Measurements from ENCODE around the gene MRS2. TPM values are rescaled to one million over a fixed set of nuclear protein-coding genes. Genes with fewer than 3 reads are reported as not detected.

The MRS2 gene
- total RNA-seq, 1 donor from 2014 or later, result 25.2 TPM

GRCh38 chr6:24444588-24444987 is 41.9 kb downstream of the MRS2 start:
- TF ChIP-seq, protein P1, sequence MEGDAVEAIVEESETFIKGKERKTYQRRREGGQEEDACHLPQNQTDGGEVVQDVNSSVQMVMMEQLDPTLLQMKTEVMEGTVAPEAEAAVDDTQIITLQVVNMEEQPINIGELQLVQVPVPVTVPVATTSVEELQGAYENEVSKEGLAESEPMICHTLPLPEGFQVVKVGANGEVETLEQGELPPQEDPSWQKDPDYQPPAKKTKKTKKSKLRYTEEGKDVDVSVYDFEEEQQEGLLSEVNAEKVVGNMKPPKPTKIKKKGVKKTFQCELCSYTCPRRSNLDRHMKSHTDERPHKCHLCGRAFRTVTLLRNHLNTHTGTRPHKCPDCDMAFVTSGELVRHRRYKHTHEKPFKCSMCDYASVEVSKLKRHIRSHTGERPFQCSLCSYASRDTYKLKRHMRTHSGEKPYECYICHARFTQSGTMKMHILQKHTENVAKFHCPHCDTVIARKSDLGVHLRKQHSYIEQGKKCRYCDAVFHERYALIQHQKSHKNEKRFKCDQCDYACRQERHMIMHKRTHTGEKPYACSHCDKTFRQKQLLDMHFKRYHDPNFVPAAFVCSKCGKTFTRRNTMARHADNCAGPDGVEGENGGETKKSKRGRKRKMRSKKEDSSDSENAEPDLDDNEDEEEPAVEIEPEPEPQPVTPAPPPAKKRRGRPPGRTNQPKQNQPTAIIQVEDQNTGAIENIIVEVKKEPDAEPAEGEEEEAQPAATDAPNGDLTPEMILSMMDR (IDR thresholded peaks at IDR 0.05; ENCODE audit: partially characterized antibody, unreplicated experiment), result no peak
- H3K27ac Mint-ChIP-seq (ENCODE audit: unreplicated experiment), result no peak overlapping the region
- H3K9me3 Mint-ChIP-seq (ENCODE audit: unreplicated experiment), result no peaks in the 10 kb centered on the region
- H3K27me3 Mint-ChIP-seq (ENCODE audit: unreplicated experiment), result no peaks in the 10 kb centered on the region
- DNase-seq, result no peak
- no peaks in the 10 kb centered on the region for H3K4me1 Mint-ChIP-seq (ENCODE audit: low read depth, unreplicated experiment)
- no peak overlapping the region for H3K4me3 Mint-ChIP-seq (ENCODE audit: unreplicated experiment)
- no peaks in the 10 kb centered on the region for H3K36me3 Mint-ChIP-seq (ENCODE audit: unreplicated experiment)

- no peak overlapping the region for H3K4me3 Mint-ChIP-seq (ENCODE audit: unreplicated experiment)
- no peak for DNase-seq
- TF ChIP-seq, protein P1 (IDR thresholded peaks at IDR 0.05; ENCODE audit: partially characterized antibody, unreplicated experiment), result no peak
- no peak overlapping the region for H3K27ac Mint-ChIP-seq (ENCODE audit: unreplicated experiment)
- H3K36me3 Mint-ChIP-seq (ENCODE audit: unreplicated experiment), result no peaks in the 10 kb centered on the region
- H3K4me1 Mint-ChIP-seq (ENCODE audit: low read depth, unreplicated experiment), result no peaks in the 10 kb centered on the region
- H3K27me3 Mint-ChIP-seq (ENCODE audit: unreplicated experiment), result no peaks in the 10 kb centered on the region
- H3K9me3 Mint-ChIP-seq (ENCODE audit: unreplicated experiment), result no peaks in the 10 kb centered on the region
These were observed 43.0 kb downstream of the MRS2 start for GRCh38 chr6:24445704-24446103.

- Mint-ChIP-seq H3K9me3 (ENCODE audit: unreplicated experiment) (no peaks in the 10 kb centered on the region), H3K27ac (ENCODE audit: unreplicated experiment) (no peak overlapping the region), H3K4me1 (ENCODE audit: low read depth, unreplicated experiment) (no peaks in the 10 kb centered on the region), H3K4me3 (ENCODE audit: unreplicated experiment) (no peak overlapping the region), H3K27me3 (ENCODE audit: unreplicated experiment) (no peaks in the 10 kb centered on the region), H3K36me3 (ENCODE audit: unreplicated experiment) (no peaks in the 10 kb centered on the region)
- TF ChIP-seq, protein P1 (IDR thresholded peaks at IDR 0.05; ENCODE audit: partially characterized antibody, unreplicated experiment), result no peak
- DNase-seq, result no peak
These were observed 43.9 kb downstream of the MRS2 start for GRCh38 chr6:24446670-24447069.

GRCh38 chr6:24448396-24448795 is 45.7 kb downstream of the MRS2 start:
- TF ChIP-seq, protein P1 (IDR thresholded peaks at IDR 0.05; ENCODE audit: partially characterized antibody, unreplicated experiment), result no peak
- Mint-ChIP-seq H3K27me3 (ENCODE audit: unreplicated experiment) (no peaks in the 10 kb centered on the region), H3K36me3 (ENCODE audit: unreplicated experiment) (no peaks in the 10 kb centered on the region), H3K4me3 (ENCODE audit: unreplicated experiment) (no peak overlapping the region), H3K27ac (ENCODE audit: unreplicated experiment) (no peak overlapping the region), H3K9me3 (ENCODE audit: unreplicated experiment) (no peaks in the 10 kb centered on the region), H3K4me1 (ENCODE audit: low read depth, unreplicated experiment) (no peaks in the 10 kb centered on the region)
- no peak for DNase-seq

GRCh38 chr6:24448828-24449525 is 46.2 kb downstream of the MRS2 start:
- TF ChIP-seq, protein P1 (IDR thresholded peaks at IDR 0.05; ENCODE audit: partially characterized antibody, unreplicated experiment), result no peak
- H3K4me3 Mint-ChIP-seq (ENCODE audit: unreplicated experiment), result no peak overlapping the region
- DNase-seq, result no peak
- H3K36me3 Mint-ChIP-seq (ENCODE audit: unreplicated experiment), result no peaks in the 10 kb centered on the region
- no peaks in the 10 kb centered on the region for H3K4me1 Mint-ChIP-seq (ENCODE audit: low read depth, unreplicated experiment)
- no peak overlapping the region for H3K27ac Mint-ChIP-seq (ENCODE audit: unreplicated experiment)
- no peaks in the 10 kb centered on the region for H3K9me3 Mint-ChIP-seq (ENCODE audit: unreplicated experiment)
- H3K27me3 Mint-ChIP-seq (ENCODE audit: unreplicated experiment), result no peaks in the 10 kb centered on the region

Data from glutamatergic neuron (in vitro differentiated cells).